Neutrophil (primary cell): ENCODE measurements around the gene SPAG7.

Experiments
- H3K27ac ChIP-seq: fragments of 200-600 bp; sonication (generic); 2 replicates; pipeline ENCODE4 v1.5.1; 2016; ENCODE audit warnings: mild to moderate bottlenecking, moderate library complexity
- H3K27me3 ChIP-seq: fragments of 200-600 bp; sonication (generic); 2 replicates; pipeline ENCODE4 v1.6.0; 2016; ENCODE audit warnings: mild to moderate bottlenecking
- H3K36me3 ChIP-seq: fragments of 200-600 bp; sonication (generic); 2 replicates; pipeline ENCODE4 v1.5.1; 2017
- H3K4me1 ChIP-seq, 2 experiments: fragments of 200-600 bp in 1 of 2; sonication (generic) in 1 of 2; 1 replicate in 1 of 2; 2 replicates in 1 of 2; pipeline versions ENCODE4 v1.5.1 to v1.6.1; 2013 to 2016; ENCODE audit warnings: low read depth in 1 of 2, low read length in 1 of 2, mild to moderate bottlenecking in 1 of 2, moderate library complexity in 1 of 2; ENCODE audit not compliant: control insufficient read depth in 1 of 2, insufficient read depth in 1 of 2
- H3K4me3 ChIP-seq, 2 experiments: fragments of 200-600 bp in 1 of 2; sonication (generic) in 1 of 2; 1 replicate in 1 of 2; 2 replicates in 1 of 2; pipeline ENCODE4 v1.5.1; 2013 to 2016; ENCODE audit warnings: low read depth in 1 of 2, low read length in 1 of 2, mild to moderate bottlenecking in 1 of 2, moderate library complexity in 1 of 2
- H3K9me3 ChIP-seq: fragments of 200-600 bp; sonication (generic); 2 replicates; pipeline ENCODE4 v1.5.1; 2016
- CTCF ChIP-seq: fragments of 200-600 bp; sonication (generic); IDR thresholded peaks from 2 replicates; pipeline ENCODE4 v1.5.1; 2016; ENCODE audit warnings: antibody characterized with exemption

The SPAG7 gene

GRCh38 chr17:4936436-4936835 is 31.2 kb downstream of the SPAG7 start:
- no peak overlapping the region for H3K4me3 ChIP-seq
- no peaks in the 10 kb centered on the region for H3K9me3 ChIP-seq
- TF ChIP-seq CTCF: no peak
- peaks cover 16% of the 10 kb centered on the region for H3K27me3 ChIP-seq
- no peak overlapping the region for H3K27ac ChIP-seq
- peaks cover 28% of the 10 kb centered on the region for H3K36me3 ChIP-seq
- H3K4me1 ChIP-seq: peaks cover 35 to 56% of the 10 kb centered on the region in 2 experiments

- TF ChIP-seq CTCF: no peak
- H3K27me3 ChIP-seq: peaks cover 16% of the 10 kb centered on the region
- peaks cover 31% of the 10 kb centered on the region for H3K36me3 ChIP-seq
- no peaks in the 10 kb centered on the region for H3K9me3 ChIP-seq
- peaks cover 27 to 48% of the 10 kb centered on the region in 2 experiments for H3K4me1 ChIP-seq
- H3K4me3 ChIP-seq: no peak overlapping the region
- H3K27ac ChIP-seq: no peak overlapping the region
Measured at GRCh38 chr17:4935650-4936049, 32.0 kb downstream of the SPAG7 start.

- peak overlapping the region; percentile 44 for H3K27ac ChIP-seq
- H3K4me3 ChIP-seq: no peak overlapping the region
- peaks cover 16% of the 10 kb centered on the region for H3K27me3 ChIP-seq
- no peaks in the 10 kb centered on the region for H3K9me3 ChIP-seq
- peaks cover 32% of the 10 kb centered on the region for H3K36me3 ChIP-seq
- TF ChIP-seq CTCF: no peak
- peaks cover 24 to 35% of the 10 kb centered on the region in 2 experiments for H3K4me1 ChIP-seq
Measured at GRCh38 chr17:4934173-4934979, 33.2 kb downstream of the SPAG7 start.

- Histone ChIP-seq H3K4me1 (peaks cover 17 to 28% of the 10 kb centered on the region in 2 experiments), H3K4me3 (no peak overlapping the region)
Measured at GRCh38 chr17:4933646-4934045, 34.0 kb downstream of the SPAG7 start.

GRCh38 chr17:4932756-4933155 is 34.9 kb downstream of the SPAG7 start:
- H3K36me3 ChIP-seq: peaks cover 24% of the 10 kb centered on the region
- H3K4me3 ChIP-seq: no peak overlapping the region
- H3K27me3 ChIP-seq: peaks cover 16% of the 10 kb centered on the region
- H3K9me3 ChIP-seq: no peaks in the 10 kb centered on the region
- no peak for TF ChIP-seq CTCF
- no peak overlapping the region for H3K27ac ChIP-seq
- peaks cover 11 to 24% of the 10 kb centered on the region in 2 experiments for H3K4me1 ChIP-seq

More at GRCh38 chr17:4933646-4934045, 34.0 kb downstream of the SPAG7 start:
- no peaks in the 10 kb centered on the region for H3K9me3 ChIP-seq
- no peak overlapping the region for H3K27ac ChIP-seq
- TF ChIP-seq CTCF: no peak
- H3K27me3 ChIP-seq: peaks cover 16% of the 10 kb centered on the region
- H3K36me3 ChIP-seq: peaks cover 32% of the 10 kb centered on the region
